Activated T-cell treated with anti-CD3 and anti-CD28 coated beads, Interleukin-2, amount 50 U/mL, for 24 hours (primary cell): ENCODE measurements around the gene RNF126.
"Not testable (repeated sequence)": the region's sequence is repeated elsewhere in the genome, so short reads cannot be mapped to it uniquely, and the experiment has no call there.

Source experiments
- DNase-seq: peaks from one replicate; pipeline ENCODE4 v3.0.0-alpha.2; 2020
- H3K27ac Mint-ChIP-seq: 2 replicates; pipeline ENCODE4 v1.8.0; 2020; ENCODE audit warnings: mild to moderate bottlenecking, mixed read lengths
- H3K27me3 Mint-ChIP-seq: 2 replicates; pipeline ENCODE4 v1.8.0; 2020; ENCODE audit warnings: mixed read lengths
- H3K36me3 Mint-ChIP-seq: 2 replicates; pipeline ENCODE4 v1.8.0; 2020; ENCODE audit warnings: low read depth, mixed read lengths
- H3K4me1 Mint-ChIP-seq: 2 replicates; pipeline ENCODE4 v1.8.0; 2020; ENCODE audit warnings: low read depth, mixed read lengths
- H3K4me3 Mint-ChIP-seq: 2 replicates; pipeline ENCODE4 v1.8.0; 2020; ENCODE audit warnings: mild to moderate bottlenecking, moderate library complexity, mixed read lengths
- H3K9me3 Mint-ChIP-seq: 2 replicates; pipeline ENCODE4 v1.8.0; 2020; ENCODE audit warnings: mixed read lengths

Gene RNF126

DNA sequence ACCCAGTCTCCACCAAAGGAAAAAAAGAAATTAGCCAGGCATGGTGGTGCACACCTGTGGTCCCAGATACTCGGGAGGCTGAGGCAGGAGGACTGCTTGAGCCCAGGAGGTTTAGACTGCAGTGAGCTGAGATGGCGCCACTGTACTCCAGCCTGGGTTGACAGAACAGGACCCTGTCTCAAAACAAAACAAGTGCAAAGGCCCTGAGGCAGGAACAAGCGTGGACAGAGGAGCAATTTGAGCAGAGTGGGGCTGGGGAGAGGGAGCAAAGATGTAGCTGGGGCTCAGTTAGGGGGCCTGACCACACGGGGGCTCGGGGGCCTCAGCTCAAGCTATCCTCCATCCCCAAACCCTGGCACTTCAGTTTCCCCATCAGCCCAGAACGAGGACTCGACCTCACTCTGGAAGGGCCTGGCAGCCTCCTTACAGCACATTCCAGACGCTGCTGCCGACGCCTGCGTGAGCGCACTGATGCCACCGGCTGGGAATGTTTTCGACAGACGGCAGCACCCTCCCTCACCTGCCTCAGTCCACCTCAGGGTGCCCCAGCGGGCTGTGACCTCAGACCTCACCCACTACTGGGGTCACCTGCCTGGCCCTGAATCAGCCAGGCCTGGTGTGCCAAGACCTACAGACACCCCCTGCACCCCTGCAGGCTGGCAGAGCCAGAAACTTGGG lies 27.9 kb downstream of the RNF126 start:
- DNase-seq, result no peak
- peaks cover 36% of the 10 kb centered on the region for H3K4me1 Mint-ChIP-seq
- H3K27ac Mint-ChIP-seq, result no peak overlapping the region
- peaks cover 30% of the 10 kb centered on the region for H3K36me3 Mint-ChIP-seq
- no peak overlapping the region for H3K4me3 Mint-ChIP-seq
- H3K9me3 Mint-ChIP-seq, result no peaks in the 10 kb centered on the region
- no peaks in the 10 kb centered on the region for H3K27me3 Mint-ChIP-seq

GRCh38 chr19:633786-634639 lies 29.0 kb downstream of the RNF126 start:
- peaks cover 36% of the 10 kb centered on the region for H3K4me1 Mint-ChIP-seq
- H3K4me3 Mint-ChIP-seq, result peak overlapping the region; percentile 97
- peak overlapping the region; percentile 96 for H3K27ac Mint-ChIP-seq
- H3K27me3 Mint-ChIP-seq, result no peaks in the 10 kb centered on the region
- DNase-seq, result no peak
- no peaks in the 10 kb centered on the region for H3K9me3 Mint-ChIP-seq
- peaks cover 38% of the 10 kb centered on the region for H3K36me3 Mint-ChIP-seq

- H3K36me3 Mint-ChIP-seq, result peaks cover 46% of the 10 kb centered on the region
- H3K4me3 Mint-ChIP-seq, result peak within 1 kb of the TSS; percentile 97
- no peaks in the 10 kb centered on the region for H3K27me3 Mint-ChIP-seq
- DNase-seq, result peak; percentile 96
- peak within 1 kb of the TSS; percentile 96 for H3K27ac Mint-ChIP-seq
- H3K4me1 Mint-ChIP-seq, result peaks cover 38% of the 10 kb centered on the region
- no peaks in the 10 kb centered on the region for H3K9me3 Mint-ChIP-seq
Observed at GRCh38 chr19:633068-633785, 29.8 kb downstream of the RNF126 start, which contains the start of gene POLRMT. Gene POLRMT (minus strand): TSS chr19:633537. CDS start chr19:633512, 25 bp downstream.

DNA sequence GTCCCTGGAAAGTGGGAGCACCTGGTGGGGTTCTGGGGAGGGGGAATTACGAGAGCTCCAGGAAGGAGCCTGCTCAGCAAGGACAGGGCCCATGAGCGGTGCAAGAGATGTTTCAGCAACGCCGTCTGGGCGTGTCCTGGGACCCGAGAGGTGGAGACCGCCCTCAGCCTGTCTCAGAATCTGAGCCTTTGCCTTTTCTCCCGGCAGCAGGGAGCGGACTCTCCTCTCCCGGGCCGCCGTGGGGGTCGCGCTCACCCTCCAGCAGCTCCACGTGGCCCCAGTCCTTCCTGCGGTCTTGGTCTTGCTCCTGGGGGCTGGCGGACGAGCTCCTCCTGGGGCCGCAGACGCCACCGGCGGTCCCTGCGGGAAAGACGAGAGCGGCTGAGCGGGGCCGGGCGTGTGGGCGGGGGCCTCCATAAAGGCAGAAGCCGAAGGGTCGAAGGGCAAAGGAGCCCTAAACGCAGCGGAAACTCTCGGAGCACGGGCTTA lies 30.4 kb downstream of the RNF126 start:
- peak; percentile 74 for DNase-seq
- Mint-ChIP-seq H3K27ac (peak overlapping the region; percentile 96), H3K27me3 (no peaks in the 10 kb centered on the region), H3K9me3 (no peaks in the 10 kb centered on the region), H3K4me1 (peaks cover 37% of the 10 kb centered on the region), H3K4me3 (peak overlapping the region; percentile 97), H3K36me3 (peaks cover 51% of the 10 kb centered on the region)

GRCh38 chr19:629961-630714 lies 32.9 kb downstream of the RNF126 start:
- H3K4me3 Mint-ChIP-seq, result peak overlapping the region; percentile 97
- H3K27ac Mint-ChIP-seq, result no peak overlapping the region

DNA sequence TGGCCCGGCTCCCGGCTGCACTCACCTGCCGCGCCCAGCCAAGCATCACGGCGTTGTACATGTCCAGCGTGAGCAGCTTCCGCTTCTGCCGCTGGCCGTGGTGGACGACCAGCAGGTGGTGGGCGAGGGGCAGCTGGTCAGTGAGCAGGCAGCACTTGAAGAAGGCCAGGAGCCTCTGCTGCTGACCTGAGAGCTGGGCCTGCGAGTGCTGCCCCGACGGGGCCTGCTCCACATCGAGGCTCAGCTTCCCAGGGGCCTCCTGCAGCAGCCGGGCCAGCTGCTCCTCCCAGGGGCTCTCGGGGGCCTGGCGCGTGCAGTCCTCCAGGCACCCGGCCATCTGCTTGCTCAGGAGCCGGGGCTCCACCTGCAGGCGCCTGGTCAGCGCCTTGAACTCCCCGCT lies 33.5 kb downstream of the RNF126 start:
- H3K9me3 Mint-ChIP-seq, DNase-seq, H3K27me3 Mint-ChIP-seq, H3K27ac Mint-ChIP-seq, H3K4me3 Mint-ChIP-seq: not testable (repeated sequence)
- Mint-ChIP-seq H3K4me1 (peaks cover 37% of the 10 kb centered on the region), H3K36me3 (peaks cover 75% of the 10 kb centered on the region)

More at GRCh38 chr19:629961-630714, 32.9 kb downstream of the RNF126 start:
- Mint-ChIP-seq H3K4me1 (peaks cover 37% of the 10 kb centered on the region), H3K9me3 (no peaks in the 10 kb centered on the region), H3K27me3 (no peaks in the 10 kb centered on the region), H3K36me3 (peaks cover 70% of the 10 kb centered on the region)
- no peak for DNase-seq

DNA sequence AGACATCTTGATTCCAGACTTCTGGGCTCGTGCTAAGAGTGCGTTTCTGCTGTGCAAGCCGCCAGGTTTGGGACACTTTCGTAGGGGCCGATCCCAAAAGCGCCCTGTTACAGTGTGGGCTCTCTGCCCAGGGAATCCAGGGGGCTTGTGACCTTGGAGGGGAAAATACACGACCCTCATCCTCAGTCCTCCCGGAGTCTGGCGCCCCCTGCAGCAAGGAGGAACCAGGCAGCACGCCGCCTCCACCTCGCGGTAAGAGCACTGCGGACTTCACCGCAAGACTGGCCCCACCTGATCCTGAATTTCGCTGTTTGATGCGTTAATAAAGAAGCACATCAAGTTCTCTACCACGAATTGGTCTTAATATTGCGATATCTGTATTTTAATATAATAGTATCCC lies 34.8 kb downstream of the RNF126 start:
- H3K4me3 Mint-ChIP-seq, result no peak overlapping the region
- no peak overlapping the region for H3K27ac Mint-ChIP-seq
- peaks cover 85% of the 10 kb centered on the region for H3K36me3 Mint-ChIP-seq
- no peaks in the 10 kb centered on the region for H3K9me3 Mint-ChIP-seq
- peaks cover 28% of the 10 kb centered on the region for H3K4me1 Mint-ChIP-seq
- no peaks in the 10 kb centered on the region for H3K27me3 Mint-ChIP-seq
- no peak for DNase-seq

DNA sequence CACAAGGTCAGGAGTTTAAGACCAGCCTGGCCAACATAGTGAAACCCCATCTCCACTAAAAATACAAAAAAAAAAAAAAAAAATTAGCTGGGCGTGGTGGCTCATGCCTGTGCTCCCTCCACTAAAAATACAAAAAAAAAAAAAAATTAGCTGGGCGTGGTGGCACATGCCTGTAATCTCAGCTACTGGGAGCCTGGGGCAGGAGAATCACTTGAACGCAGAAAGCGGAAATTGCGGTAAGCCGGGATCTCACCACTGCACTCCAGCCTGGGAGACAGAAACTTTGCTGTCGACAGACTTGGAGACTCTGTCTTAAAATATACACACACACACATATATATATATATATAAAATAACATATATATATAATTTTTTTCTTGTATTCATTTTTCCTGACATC lies 36.4 kb downstream of the RNF126 start:
- not testable (repeated sequence) for H3K27ac Mint-ChIP-seq, H3K4me3 Mint-ChIP-seq, H3K9me3 Mint-ChIP-seq, H3K27me3 Mint-ChIP-seq, DNase-seq
- peaks cover 78% of the 10 kb centered on the region for H3K36me3 Mint-ChIP-seq
- H3K4me1 Mint-ChIP-seq, result peaks cover 17% of the 10 kb centered on the region

DNA sequence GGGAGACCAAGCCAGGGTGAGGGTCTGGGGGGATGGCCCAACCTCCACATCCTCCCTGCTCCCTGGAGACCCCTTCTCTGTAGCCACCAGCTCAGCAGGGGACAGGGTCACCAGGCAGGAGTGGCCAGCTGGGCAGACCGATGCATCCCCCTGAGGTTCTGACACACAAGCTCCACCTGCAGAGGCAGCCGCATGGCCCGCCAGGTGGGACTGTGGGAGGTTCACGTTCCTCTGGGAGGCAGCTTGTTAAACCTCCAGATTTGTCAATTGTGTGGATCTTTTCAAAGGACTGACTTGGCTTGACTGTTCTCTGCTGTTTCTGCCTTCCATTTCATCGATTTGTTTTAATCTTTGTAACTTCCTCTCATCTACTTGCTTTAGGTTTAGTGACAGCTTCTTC lies 37.8 kb downstream of the RNF126 start:
- H3K4me1 Mint-ChIP-seq, result peaks cover 11% of the 10 kb centered on the region
- H3K27me3 Mint-ChIP-seq, result no peaks in the 10 kb centered on the region
- H3K4me3 Mint-ChIP-seq, result no peak overlapping the region
- peaks cover 72% of the 10 kb centered on the region for H3K36me3 Mint-ChIP-seq
- no peak overlapping the region for H3K27ac Mint-ChIP-seq
- H3K9me3 Mint-ChIP-seq, result no peaks in the 10 kb centered on the region
- DNase-seq, result no peak

DNA sequence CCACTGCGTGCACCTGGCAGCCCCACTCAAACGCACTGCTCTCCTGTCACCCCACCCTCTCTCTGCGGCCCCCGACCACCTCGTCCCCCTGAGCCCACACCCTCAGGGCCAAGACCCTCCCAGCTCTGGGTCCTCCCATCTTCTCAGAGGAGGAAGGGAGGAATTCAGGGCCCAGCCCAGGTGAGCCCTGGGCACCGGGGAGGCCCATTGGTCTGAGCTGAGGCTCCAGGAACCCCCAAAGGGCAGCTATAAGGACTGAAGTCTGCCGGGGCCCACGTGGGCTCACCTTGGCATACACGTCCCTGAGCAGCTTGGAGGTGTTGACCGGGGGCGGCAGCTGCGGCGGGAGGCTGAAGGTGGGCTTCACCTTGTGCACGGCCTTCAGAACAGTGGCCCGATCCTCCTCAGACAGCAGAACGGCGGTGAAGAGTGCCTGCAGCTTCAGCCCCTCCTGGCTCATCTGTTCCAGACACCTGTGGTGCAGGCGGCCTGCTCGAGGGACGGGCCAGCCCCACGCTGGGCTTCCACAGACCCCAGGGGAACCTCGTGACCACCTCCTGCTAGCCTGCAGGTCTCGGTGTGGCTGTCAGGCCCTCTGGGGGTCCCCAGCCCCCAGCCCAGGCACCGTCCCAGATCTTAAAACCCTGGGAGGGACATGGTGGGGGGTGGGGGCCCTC lies 38.4 kb downstream of the RNF126 start:
- DNase-seq, result no peak
- no peaks in the 10 kb centered on the region for H3K9me3 Mint-ChIP-seq
- no peak overlapping the region for H3K27ac Mint-ChIP-seq
- H3K4me1 Mint-ChIP-seq, result peaks cover 7% of the 10 kb centered on the region
- no peaks in the 10 kb centered on the region for H3K27me3 Mint-ChIP-seq
- no peak overlapping the region for H3K4me3 Mint-ChIP-seq
- H3K36me3 Mint-ChIP-seq, result peaks cover 72% of the 10 kb centered on the region

- DNase-seq, result no peak
- peaks cover 70% of the 10 kb centered on the region for H3K36me3 Mint-ChIP-seq
- H3K9me3 Mint-ChIP-seq, result no peaks in the 10 kb centered on the region
- peaks cover 4% of the 10 kb centered on the region for H3K4me1 Mint-ChIP-seq
- no peak overlapping the region for H3K27ac Mint-ChIP-seq
- H3K27me3 Mint-ChIP-seq, result no peaks in the 10 kb centered on the region
- H3K4me3 Mint-ChIP-seq, result no peak overlapping the region
Observed at GRCh38 chr19:623974-624373, 39.0 kb downstream of the RNF126 start.

GRCh38 chr19:623175-623916 lies 39.7 kb downstream of the RNF126 start:
- no peak for DNase-seq
- H3K27ac Mint-ChIP-seq, result no peak overlapping the region
- H3K4me1 Mint-ChIP-seq, result peaks cover 2% of the 10 kb centered on the region
- H3K4me3 Mint-ChIP-seq, result no peak overlapping the region
- no peaks in the 10 kb centered on the region for H3K27me3 Mint-ChIP-seq
- H3K36me3 Mint-ChIP-seq, result peaks cover 70% of the 10 kb centered on the region
- no peaks in the 10 kb centered on the region for H3K9me3 Mint-ChIP-seq

DNA sequence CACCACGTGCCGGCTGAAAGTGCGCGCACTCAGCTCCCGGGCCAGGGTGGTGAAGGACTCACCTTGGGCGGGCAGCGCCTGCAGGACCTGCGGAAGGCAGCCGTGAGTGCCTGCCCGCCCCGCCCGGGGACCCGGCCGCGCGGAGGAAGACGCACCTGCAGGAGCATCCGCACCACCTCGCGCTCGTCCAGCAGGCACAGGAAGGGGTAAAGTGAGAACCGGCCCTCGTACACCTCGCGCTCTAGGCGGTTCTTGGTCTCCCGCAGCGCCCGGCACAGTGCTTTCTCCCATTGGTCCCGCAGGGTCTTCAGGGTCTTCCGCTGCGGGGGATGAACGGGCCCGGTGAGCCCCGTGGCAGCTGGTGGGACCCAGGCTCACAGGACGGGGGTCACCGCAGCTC lies 40.3 kb downstream of the RNF126 start:
- H3K27me3 Mint-ChIP-seq, result no peaks in the 10 kb centered on the region
- H3K27ac Mint-ChIP-seq, result no peak overlapping the region
- H3K9me3 Mint-ChIP-seq, result no peaks in the 10 kb centered on the region
- no peak for DNase-seq
- peaks cover 2% of the 10 kb centered on the region for H3K4me1 Mint-ChIP-seq
- peaks cover 71% of the 10 kb centered on the region for H3K36me3 Mint-ChIP-seq
- H3K4me3 Mint-ChIP-seq, result no peak overlapping the region
